Measurements from ENCODE around the gene PDGFC.

- TF ChIP-seq CTCF (IDR thresholded peaks at IDR 0.05; ENCODE audit: poor library complexity) (no peak), EZH2 (IDR thresholded peaks at IDR 0.05; ENCODE audit: borderline replicate concordance) (no peak), EZH2phosphoT487 (IDR thresholded peaks at IDR 0.05; ENCODE audit: low read depth, severe bottlenecking, unreplicated experiment) (no peak)
Measured at GRCh38 chr4:156896527-156896926, 75.1 kb downstream of the PDGFC start.

Measured in hepatocyte (in vitro differentiated cells).